Measurements from ENCODE around the gene SLC19A2.

SLC19A2 gene

DNA sequence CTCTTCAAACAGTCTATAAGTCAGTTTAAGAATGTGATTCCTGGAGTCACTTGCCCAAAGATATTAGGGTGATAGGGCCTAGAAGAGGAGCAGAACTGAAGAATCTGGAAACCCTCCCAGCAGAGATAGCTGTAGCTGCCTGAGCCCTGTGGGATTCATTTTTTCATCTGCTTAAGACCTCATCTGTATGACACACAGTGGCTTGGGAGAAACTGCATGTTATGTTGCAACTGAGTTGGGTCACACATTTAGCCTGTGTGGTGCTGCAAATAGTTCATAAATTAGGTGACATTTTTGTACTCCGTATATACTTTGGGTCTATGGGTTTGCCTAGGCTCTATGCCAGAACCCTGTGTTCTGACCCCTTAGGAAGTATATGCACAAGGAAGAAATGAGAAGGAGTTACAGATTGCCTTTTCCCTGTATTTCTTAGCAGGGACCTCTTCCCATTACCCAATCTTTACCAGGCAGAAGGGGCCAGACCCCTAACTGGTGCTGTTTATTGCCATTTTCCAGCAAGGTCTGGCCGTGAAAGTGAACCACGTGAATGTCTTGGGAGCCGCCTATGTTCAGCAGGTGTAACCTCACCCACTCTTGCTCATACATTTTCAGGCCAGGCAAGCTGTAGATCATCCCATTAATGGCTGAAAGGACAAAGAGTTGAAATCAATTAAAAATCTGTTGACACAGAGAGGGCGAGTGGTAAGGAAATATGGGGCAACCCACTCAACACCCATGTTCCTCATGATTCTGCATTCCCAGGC lies 41.9 kb upstream of the SLC19A2 start:
- DNase-seq (ENCODE audit: low spot score), result no peak
- no peak overlapping the region for H3K27ac ChIP-seq
- TF ChIP-seq, protein P1, sequence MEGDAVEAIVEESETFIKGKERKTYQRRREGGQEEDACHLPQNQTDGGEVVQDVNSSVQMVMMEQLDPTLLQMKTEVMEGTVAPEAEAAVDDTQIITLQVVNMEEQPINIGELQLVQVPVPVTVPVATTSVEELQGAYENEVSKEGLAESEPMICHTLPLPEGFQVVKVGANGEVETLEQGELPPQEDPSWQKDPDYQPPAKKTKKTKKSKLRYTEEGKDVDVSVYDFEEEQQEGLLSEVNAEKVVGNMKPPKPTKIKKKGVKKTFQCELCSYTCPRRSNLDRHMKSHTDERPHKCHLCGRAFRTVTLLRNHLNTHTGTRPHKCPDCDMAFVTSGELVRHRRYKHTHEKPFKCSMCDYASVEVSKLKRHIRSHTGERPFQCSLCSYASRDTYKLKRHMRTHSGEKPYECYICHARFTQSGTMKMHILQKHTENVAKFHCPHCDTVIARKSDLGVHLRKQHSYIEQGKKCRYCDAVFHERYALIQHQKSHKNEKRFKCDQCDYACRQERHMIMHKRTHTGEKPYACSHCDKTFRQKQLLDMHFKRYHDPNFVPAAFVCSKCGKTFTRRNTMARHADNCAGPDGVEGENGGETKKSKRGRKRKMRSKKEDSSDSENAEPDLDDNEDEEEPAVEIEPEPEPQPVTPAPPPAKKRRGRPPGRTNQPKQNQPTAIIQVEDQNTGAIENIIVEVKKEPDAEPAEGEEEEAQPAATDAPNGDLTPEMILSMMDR (IDR thresholded peaks at IDR 0.05), result no peak

DNA sequence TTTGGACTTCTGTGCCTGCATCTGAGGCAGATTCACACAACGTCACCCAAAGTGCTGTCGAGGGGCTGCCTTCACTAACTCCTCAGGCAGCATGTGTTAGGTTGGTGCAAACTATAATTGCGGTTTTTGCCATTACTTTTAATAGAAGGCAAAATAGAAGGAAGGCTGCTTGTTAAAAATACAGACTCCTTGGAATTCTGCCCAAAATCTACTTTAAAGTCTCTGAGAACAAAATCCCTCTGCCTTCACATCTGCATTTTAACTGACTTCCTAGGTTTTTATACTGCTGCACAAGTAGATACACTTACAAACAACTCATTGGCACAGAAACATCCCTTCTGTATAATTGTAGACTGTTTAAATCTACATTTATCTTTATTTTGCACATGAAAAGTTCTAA lies 41.3 kb upstream of the SLC19A2 start:
- TF ChIP-seq, protein P1 (IDR thresholded peaks at IDR 0.05), result no peak
- no peak for DNase-seq (ENCODE audit: low spot score)
- H3K4me3 ChIP-seq, result no peak overlapping the region
- no peak overlapping the region for H3K27ac ChIP-seq

More for the DNA sequence above, 41.9 kb upstream of the SLC19A2 start:
- no peak overlapping the region for H3K4me3 ChIP-seq

DNA sequence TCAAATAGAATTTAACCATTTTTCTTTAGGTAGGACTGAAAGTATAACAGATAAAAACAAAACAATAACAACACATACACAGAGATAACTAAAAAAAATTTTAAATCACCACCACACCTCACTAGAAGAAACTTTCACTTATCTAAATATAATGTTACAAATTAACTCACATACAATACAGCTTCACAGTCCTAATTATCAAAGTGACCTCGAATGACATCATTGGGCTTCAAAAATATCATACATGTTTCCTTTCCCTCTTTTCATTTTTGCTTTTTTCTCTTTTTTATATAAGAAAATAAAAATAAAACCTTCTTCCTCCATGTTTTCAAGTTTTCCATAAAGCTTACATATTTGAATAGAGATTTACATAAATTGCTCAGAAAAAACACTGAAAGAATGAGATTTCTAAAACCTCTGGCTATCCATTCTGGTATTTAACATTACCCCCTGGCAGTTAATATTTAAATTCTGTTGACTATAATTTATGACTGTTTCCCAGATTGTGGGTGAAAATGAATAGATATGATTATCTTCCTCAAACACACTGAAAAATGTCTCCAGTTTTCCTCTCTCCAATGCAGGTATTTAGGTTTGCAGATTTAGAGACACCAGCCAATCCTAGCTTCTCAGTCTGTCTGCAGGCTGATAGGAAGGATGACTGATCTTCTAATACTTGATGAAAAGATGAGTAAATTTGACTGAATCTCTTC lies 40.5 kb upstream of the SLC19A2 start:
- Histone ChIP-seq H3K4me3 (no peak overlapping the region), H3K27ac (no peak overlapping the region)
- DNase-seq (ENCODE audit: low spot score), result no peak
- TF ChIP-seq, protein P1 (IDR thresholded peaks at IDR 0.05), result no peak

DNA sequence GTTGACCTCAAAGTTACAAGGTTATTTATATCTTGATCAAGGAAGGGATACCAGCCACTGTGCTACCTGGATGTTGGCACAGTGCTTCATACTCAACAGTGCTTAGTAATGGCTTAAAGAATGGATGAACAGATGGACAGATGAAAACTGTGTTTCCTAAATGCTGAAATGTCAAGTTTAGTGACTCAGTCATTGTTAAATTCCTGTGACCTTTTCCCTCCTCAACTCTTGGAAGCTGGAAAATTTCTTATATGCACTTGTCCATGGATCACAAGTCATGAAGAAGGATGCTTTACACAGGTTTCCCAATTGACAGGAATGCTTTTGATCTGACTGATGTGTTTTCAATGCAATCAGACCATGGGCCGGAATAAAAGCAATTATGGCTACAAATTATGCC lies 39.6 kb upstream of the SLC19A2 start:
- TF ChIP-seq, protein P1 (IDR thresholded peaks at IDR 0.05), result no peak
- H3K27ac ChIP-seq, result no peak overlapping the region
- DNase-seq (ENCODE audit: low spot score), result no peak
- no peak overlapping the region for H3K4me3 ChIP-seq

DNA sequence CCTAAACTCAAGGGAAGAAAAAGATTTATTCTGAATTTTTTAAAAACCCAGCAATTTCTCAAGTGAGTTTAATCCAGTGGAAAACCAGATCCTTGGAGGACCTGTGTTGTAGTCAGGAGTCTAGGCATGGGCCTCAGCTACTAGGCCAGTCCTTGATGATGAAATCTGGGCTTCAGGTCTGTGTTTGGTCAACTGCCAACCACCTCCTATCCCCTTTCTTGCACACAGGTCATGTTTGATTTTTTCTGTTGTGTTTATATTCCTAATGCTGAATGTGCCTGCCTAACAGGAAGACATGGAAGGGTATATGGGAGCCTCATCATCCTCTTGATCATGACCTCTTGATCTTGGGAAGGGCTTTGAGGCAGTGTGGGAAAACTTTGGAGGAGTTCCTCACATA lies 38.2 kb upstream of the SLC19A2 start:
- DNase-seq (ENCODE audit: low spot score), result no peak
- Histone ChIP-seq H3K27ac (no peak overlapping the region), H3K4me3 (no peak overlapping the region)
- TF ChIP-seq, protein P1 (IDR thresholded peaks at IDR 0.05), result no peak

DNA sequence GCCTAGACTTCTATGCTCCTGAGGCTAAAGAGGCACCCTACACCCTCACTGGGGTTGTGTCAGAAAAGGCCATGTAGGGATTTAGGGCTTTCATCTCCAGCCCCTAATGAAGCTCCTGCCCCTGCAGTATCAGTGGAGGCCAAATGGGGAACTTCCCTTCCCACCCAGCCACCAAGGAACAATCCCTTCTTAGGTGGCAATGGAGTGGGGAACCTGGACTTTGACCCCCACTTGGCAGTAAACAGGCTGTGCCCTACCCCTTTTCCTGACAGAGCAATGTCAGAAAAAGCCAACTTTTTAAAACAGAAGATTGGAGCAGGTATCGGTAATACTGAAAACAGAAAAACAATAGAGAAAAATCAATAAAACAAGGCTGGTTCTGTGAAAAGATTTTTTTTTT lies 35.5 kb upstream of the SLC19A2 start:
- no peak overlapping the region for H3K27ac ChIP-seq
- H3K4me3 ChIP-seq, result no peak overlapping the region
- DNase-seq (ENCODE audit: low spot score), result no peak
- TF ChIP-seq, protein P1 (IDR thresholded peaks at IDR 0.05), result no peak

Measured in coronary artery (tissue), 2 donors.